Sigmoid colon (tissue), 4 donors: ENCODE data around the gene SINHCAF.

Source experiments
- CTCF ChIP-seq, 4 experiments: fragments of 450-650 bp in 3 of 4; fragments of 200-600 bp in 1 of 4; IDR thresholded peaks; one replicate each; pipeline ENCODE4 v1.5.1; 2016 to 2019; ENCODE audit warnings: antibody characterized with exemption in 4 of 4, mild to moderate bottlenecking in 3 of 4, moderate library complexity in 2 of 4
- EP300 ChIP-seq, 4 donors: sonication (generic); formaldehyde crosslinking; IDR thresholded peaks; one replicate each; pipeline ENCODE4 v1.6.1; 2017; ENCODE audit warnings: antibody characterized with exemption in 4 of 4
- POLR2A ChIP-seq, 2 donors: fragments of 450-650 bp; IDR thresholded peaks; one replicate each; pipeline ENCODE4 v1.6.1; 2016; ENCODE audit warnings: antibody characterized with exemption in 2 of 2, mild to moderate bottlenecking in 2 of 2, moderate library complexity in 2 of 2
- POLR2AphosphoS5 ChIP-seq, 4 donors: sonication (generic); formaldehyde crosslinking; IDR thresholded peaks; one replicate each; pipeline ENCODE4 v1.6.1; 2017; ENCODE audit warnings: antibody characterized with exemption in 4 of 4

- no peak for TF ChIP-seq POLR2AphosphoS5 (IDR thresholded peaks at IDR 0.05)
- TF ChIP-seq EP300 (IDR thresholded peaks at IDR 0.05), result no peak
- no peak for TF ChIP-seq CTCF (IDR thresholded peaks at IDR 0.05)
- no peak for TF ChIP-seq POLR2A (IDR thresholded peaks at IDR 0.05)
Observed at GRCh38 chr12:31231611-31232360, 94.2 kb downstream of the SINHCAF start.
